GM12878 (cell line): ENCODE results near the gene CPA4. TPM values are rescaled to one million over a fixed set of nuclear protein-coding genes. Genes with fewer than 3 reads are reported as not detected.

Experiments used
- ATAC-seq: fragments of 200-7000 bp; cut with Tn5 transposase; 3 replicates; pipeline ENCODE4 v1.9.1; 2020; ENCODE audit warnings: mild to moderate bottlenecking, moderate library complexity
- BruUV-seq: library from RNA; stranded (reverse); fragments of 400-500 nt; replicated peaks from 2 replicates; lab custom pipeline; 2021; lab: Mats Ljungman, UMichigan
- CTCF ChIA-PET: fragments of 300-600 bp; sonication (Branson Sonifier 250); formaldehyde crosslinking; extraction: SDS; loops from one replicate; lab custom pipeline; 2021; ENCODE audit warnings: inconsistent platforms; lab: Yijun Ruan, JAX
- POLR2A ChIA-PET: fragments of 350-600 bp; formaldehyde crosslinking; extraction: SDS; loops from one replicate; lab custom pipeline; 2021; ENCODE audit warnings: inconsistent platforms; lab: Charles Lee
- RAD21 ChIA-PET: fragments of 300-600 bp; sonication (Branson Sonifier 250); formaldehyde crosslinking; loops from one replicate; lab custom pipeline; 2023; ENCODE audit warnings: antibody characterized with exemption; ENCODE audit not compliant: unreplicated experiment; lab: Charles Lee
- SMC1A ChIA-PET: fragments of 300-600 bp; sonication (Branson Sonifier 250); formaldehyde crosslinking; loops from one replicate; lab custom pipeline; 2023; ENCODE audit not compliant: unreplicated experiment, uncharacterized antibody; lab: Charles Lee
- DNase-seq: peaks from one replicate; pipeline ENCODE4 v3.0.0-alpha.2; 2011; ENCODE audit warnings: low read depth, low spot score
- FAIRE-seq: peaks from 3 replicates; lab custom pipeline; 2011; peaks lifted over from hg19 to GRCh38; lab: Jason Lieb, UNC
- H2AFZ ChIP-seq: 2 replicates; pipeline ENCODE4 v1.6.0; 2011; ENCODE audit warnings: low read depth, low read length, control low read depth; ENCODE audit not compliant: control insufficient read depth
- H3K27ac ChIP-seq: 2 replicates; pipeline ENCODE4 v1.5.1; 2011; ENCODE audit warnings: control low read depth; ENCODE audit not compliant: control insufficient read depth, insufficient read depth
- H3K27me3 ChIP-seq, 2 experiments: replicated peaks in 1 of 2; 2 replicates each; pipeline versions ENCODE4 v1.6.0 to v1.6.1; 2011; ENCODE audit warnings: low read length in 1 of 2; ENCODE audit not compliant: control insufficient read depth in 2 of 2, insufficient read depth in 2 of 2
- H3K36me3 ChIP-seq, 2 experiments: 2 replicates each; pipeline ENCODE4 v1.5.1; 2011; ENCODE audit warnings: low read length in 1 of 2; ENCODE audit not compliant: control insufficient read depth in 2 of 2, insufficient read depth in 2 of 2
- H3K4me1 ChIP-seq: 2 replicates; pipeline ENCODE4 v1.6.1; 2011; ENCODE audit warnings: mild to moderate bottlenecking, low read length, moderate library complexity, mixed read lengths; ENCODE audit not compliant: control insufficient read depth, insufficient read depth
- H3K4me2 ChIP-seq: 2 replicates; pipeline ENCODE4 v1.6.0; 2011; ENCODE audit warnings: control low read depth; ENCODE audit not compliant: control insufficient read depth, insufficient read depth
- H3K4me3 ChIP-seq: fragments of 200-600 bp; sonication (generic); 2 replicates; pipeline ENCODE4 v1.5.1; 2016
- H3K79me2 ChIP-seq: 2 replicates; pipeline ENCODE4 v1.6.0; 2011; ENCODE audit warnings: low read length; ENCODE audit not compliant: control insufficient read depth, insufficient read depth
- H3K9ac ChIP-seq: 2 replicates; pipeline ENCODE4 v1.8.0; 2011; ENCODE audit warnings: low read length, control low read depth, mixed read lengths; ENCODE audit not compliant: control insufficient read depth, insufficient read depth
- H3K9me3 ChIP-seq: replicated peaks from 3 replicates; pipeline ENCODE4 v1.5.1; 2011; ENCODE audit warnings: mild to moderate bottlenecking, low read length; ENCODE audit not compliant: control insufficient read depth, insufficient read depth
- H4K20me1 ChIP-seq: 2 replicates; pipeline ENCODE4 v1.6.0; 2011; ENCODE audit not compliant: control insufficient read depth, insufficient read depth
- CHD4 ChIP-seq: fragments of 200-600 bp; sonication (generic); IDR thresholded peaks from 2 replicates; pipeline ENCODE4 v1.6.1; 2016; ENCODE audit warnings: mild to moderate bottlenecking
- NBN ChIP-seq: fragments of 450-650 bp; IDR thresholded peaks from 2 replicates; pipeline ENCODE4 v1.6.1; 2016
- PAX8 ChIP-seq: fragments of 450-650 bp; IDR thresholded peaks from 2 replicates; pipeline ENCODE4 v1.6.1; 2017; ENCODE audit warnings: mild to moderate bottlenecking, moderate library complexity
- PRDM15 ChIP-seq: fragments of 450-650 bp; formaldehyde crosslinking; IDR thresholded peaks from 2 replicates; pipeline ENCODE4 v1.4.0; 2020; ENCODE audit warnings: mild to moderate bottlenecking, moderate library complexity
- RAD21 ChIP-seq: IDR thresholded peaks from 2 replicates; pipeline ENCODE4 v1.6.1; 2011; ENCODE audit warnings: mild to moderate bottlenecking, low read depth, low read length, moderate library complexity; ENCODE audit not compliant: insufficient read depth
- SPI1 ChIP-seq: IDR thresholded peaks from 2 replicates; pipeline ENCODE4 v1.6.1; 2011; ENCODE audit warnings: low read depth, mild to moderate bottlenecking, low read length, moderate library complexity, borderline replicate concordance; ENCODE audit not compliant: insufficient read depth
- TBL1XR1 ChIP-seq: IDR thresholded peaks from 2 replicates; pipeline ENCODE4 v1.6.1; 2012; ENCODE audit warnings: low read depth, low read length, improper control_type of control experiment
- WGBS: methylation state at CpG from one replicate; pipeline ENCODE4 v1.1.6; 2016; ENCODE audit warnings: low lambda C conversion rate; ENCODE audit not compliant: insufficient replicate concordance, insufficient coverage; ENCODE audit errors: missing lambda C conversion rate; 5-methylcytosine and 5-hydroxymethylcytosine counted together
- in situ Hi-C: fragments of 300-500 bp; cut with MboI; formaldehyde crosslinking; loops from 9 replicates; pipeline ENCODE4 v1.14.3; 2018; ENCODE audit warnings: mixed read lengths
- intact Hi-C: fragments of 100-400 bp; cut with micrococcal nuclease; formaldehyde crosslinking; loops from one replicate; pipeline ENCODE4 v1.14.2; 2022; ENCODE audit not compliant: unreplicated experiment
- polyA plus RNA-seq, 11 experiments: library from polyadenylated mRNA; depleted of rRNA in 4 of 11; unstranded in 6 of 11; stranded (reverse) in 5 of 11; fragments of >200 nt; fragmentation: Nextera tagmentation in 4 of 11; fragmentation: Illumina TruSeq in 1 of 11; extraction: Ambion mirVana in 4 of 11; extraction: Trizol in 1 of 11; gene quantifications; 1 replicate in 1 of 11; 2 replicates in 10 of 11; pipeline versions ENCODE4 v1.2.1 to v1.2.3, GENCODE V29; 2011 to 2016; ENCODE audit warnings: inconsistent platforms in 2 of 11, missing spikeins in 2 of 11, low read depth in 1 of 11
- total RNA-seq, 4 experiments: library from RNA; depleted of rRNA in 3 of 4; stranded (reverse); fragments of >200 nt in 3 of 4; fragmentation: Illumina TruSeq in 1 of 4; extraction: Trizol in 1 of 4; gene quantifications; 2 replicates each; pipeline versions ENCODE4 v1.2.1 to v1.2.3, GENCODE V29; 2013 to 2021
- TF ChIP-seq, protein P1 (sequence below): fragments of 450-650 bp; IDR thresholded peaks from 2 replicates; pipeline ENCODE4 v1.6.1; 2016; ENCODE audit warnings: mild to moderate bottlenecking
- TF ChIP-seq, protein P2 (sequence below): IDR thresholded peaks from 2 replicates; pipeline ENCODE4 v1.6.1; 2012; ENCODE audit warnings: improper control_type of control experiment, low read depth, low read length; ENCODE audit not compliant: insufficient replicate concordance

CPA4 gene
- total and polyA plus RNA-seq, 10 of the 15 experiments (the other 5 are each of a cell fraction or from before 2014, with no cell fraction given) = 0.05 to 0.35 (median 0.18) TPM; not detected in 1

DNA sequence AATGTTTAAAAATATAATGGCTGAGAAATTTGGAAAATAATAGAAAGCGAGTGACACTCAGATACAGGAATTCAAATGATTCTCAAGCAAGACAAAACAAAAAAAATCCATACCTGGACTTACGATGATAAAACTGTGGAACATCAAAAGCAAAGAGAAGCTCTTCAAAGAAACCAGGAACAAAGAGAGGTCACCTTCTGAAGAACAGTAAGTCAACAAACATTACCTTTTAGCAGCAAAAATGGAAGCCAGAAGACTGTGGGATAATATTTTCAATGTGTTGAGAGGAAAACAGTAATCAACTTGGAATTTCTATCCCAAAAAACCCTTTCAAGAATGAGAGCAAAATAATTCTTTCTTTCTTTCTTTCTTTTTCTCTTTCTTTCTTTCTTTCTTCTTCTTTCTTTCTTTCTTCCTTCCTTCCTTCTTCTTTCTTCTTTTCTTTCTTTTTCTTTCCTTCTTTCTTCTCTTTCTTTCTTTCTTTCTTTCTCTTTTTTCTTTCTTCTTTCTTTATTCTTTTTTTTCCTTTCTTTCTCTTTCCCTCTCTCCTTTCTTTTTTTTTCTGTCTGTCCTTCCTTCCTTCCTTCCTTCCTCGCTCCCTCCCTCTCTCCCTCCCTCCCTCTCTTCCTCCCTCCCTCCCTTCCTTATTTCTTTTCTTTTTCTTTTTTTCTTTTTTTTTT lies 49.9 kb downstream of the CPA4 start:
- H3K4me1 ChIP-seq = no peaks in the 10 kb centered on the region; the same call in 1 of the 2 replicates
- no TSS peak for BruUV-seq
- 61% methylated on average over 3 of the region's 3 CpGs for WGBS
- SMC1A ChIA-PET = no interaction called here
- TF ChIP-seq TBL1XR1 (no peak), RAD21 (no peak), CHD4 (no peak), NBN (no peak), PRDM15 (CRISPR knock-in tag) (no peak), SPI1 (no peak), PAX8 (no peak)
- TF ChIP-seq, protein P1, sequence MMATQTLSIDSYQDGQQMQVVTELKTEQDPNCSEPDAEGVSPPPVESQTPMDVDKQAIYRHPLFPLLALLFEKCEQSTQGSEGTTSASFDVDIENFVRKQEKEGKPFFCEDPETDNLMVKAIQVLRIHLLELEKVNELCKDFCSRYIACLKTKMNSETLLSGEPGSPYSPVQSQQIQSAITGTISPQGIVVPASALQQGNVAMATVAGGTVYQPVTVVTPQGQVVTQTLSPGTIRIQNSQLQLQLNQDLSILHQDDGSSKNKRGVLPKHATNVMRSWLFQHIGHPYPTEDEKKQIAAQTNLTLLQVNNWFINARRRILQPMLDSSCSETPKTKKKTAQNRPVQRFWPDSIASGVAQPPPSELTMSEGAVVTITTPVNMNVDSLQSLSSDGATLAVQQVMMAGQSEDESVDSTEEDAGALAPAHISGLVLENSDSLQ = no peak
- TF ChIP-seq, protein P2, sequence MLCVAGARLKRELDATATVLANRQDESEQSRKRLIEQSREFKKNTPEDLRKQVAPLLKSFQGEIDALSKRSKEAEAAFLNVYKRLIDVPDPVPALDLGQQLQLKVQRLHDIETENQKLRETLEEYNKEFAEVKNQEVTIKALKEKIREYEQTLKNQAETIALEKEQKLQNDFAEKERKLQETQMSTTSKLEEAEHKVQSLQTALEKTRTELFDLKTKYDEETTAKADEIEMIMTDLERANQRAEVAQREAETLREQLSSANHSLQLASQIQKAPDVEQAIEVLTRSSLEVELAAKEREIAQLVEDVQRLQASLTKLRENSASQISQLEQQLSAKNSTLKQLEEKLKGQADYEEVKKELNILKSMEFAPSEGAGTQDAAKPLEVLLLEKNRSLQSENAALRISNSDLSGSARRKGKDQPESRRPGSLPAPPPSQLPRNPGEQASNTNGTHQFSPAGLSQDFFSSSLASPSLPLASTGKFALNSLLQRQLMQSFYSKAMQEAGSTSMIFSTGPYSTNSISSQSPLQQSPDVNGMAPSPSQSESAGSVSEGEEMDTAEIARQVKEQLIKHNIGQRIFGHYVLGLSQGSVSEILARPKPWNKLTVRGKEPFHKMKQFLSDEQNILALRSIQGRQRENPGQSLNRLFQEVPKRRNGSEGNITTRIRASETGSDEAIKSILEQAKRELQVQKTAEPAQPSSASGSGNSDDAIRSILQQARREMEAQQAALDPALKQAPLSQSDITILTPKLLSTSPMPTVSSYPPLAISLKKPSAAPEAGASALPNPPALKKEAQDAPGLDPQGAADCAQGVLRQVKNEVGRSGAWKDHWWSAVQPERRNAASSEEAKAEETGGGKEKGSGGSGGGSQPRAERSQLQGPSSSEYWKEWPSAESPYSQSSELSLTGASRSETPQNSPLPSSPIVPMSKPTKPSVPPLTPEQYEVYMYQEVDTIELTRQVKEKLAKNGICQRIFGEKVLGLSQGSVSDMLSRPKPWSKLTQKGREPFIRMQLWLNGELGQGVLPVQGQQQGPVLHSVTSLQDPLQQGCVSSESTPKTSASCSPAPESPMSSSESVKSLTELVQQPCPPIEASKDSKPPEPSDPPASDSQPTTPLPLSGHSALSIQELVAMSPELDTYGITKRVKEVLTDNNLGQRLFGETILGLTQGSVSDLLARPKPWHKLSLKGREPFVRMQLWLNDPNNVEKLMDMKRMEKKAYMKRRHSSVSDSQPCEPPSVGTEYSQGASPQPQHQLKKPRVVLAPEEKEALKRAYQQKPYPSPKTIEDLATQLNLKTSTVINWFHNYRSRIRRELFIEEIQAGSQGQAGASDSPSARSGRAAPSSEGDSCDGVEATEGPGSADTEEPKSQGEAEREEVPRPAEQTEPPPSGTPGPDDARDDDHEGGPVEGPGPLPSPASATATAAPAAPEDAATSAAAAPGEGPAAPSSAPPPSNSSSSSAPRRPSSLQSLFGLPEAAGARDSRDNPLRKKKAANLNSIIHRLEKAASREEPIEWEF = no peak
- TF ChIP-seq, all 136 proteins: peak for 0
- POLR2A ChIA-PET = no interaction called here
- Histone ChIP-seq H4K20me1 (no peaks in the 10 kb centered on the region), H3K9me3 (no peaks in the 10 kb centered on the region), H3K4me3 (no peak overlapping the region), H2AFZ (no peak overlapping the region), H3K4me2 (no peak overlapping the region), H3K27ac (no peak overlapping the region), H3K9ac (no peak overlapping the region), H3K27me3 (no peaks in the 10 kb centered on the region), H3K36me3 (no peaks in the 10 kb centered on the region), H3K79me2 (no peaks in the 10 kb centered on the region)
- in situ Hi-C loops (no loop called here), intact Hi-C loops (no loop called here)
- no peak for FAIRE-seq
- RAD21 ChIA-PET = interaction anchor here (0.6 kb wide), 1 partner anchor 28 kb away, joined by 3 read pairs; no protein-coding TSS in a partner anchor
- no peak for DNase-seq
- CTCF ChIA-PET = no interaction called here
- ATAC-seq = no peak
